Neural progenitor cell (in vitro differentiated cells): Measurements from ENCODE around the gene EXOC6B.

Source experiments
- EZH2 ChIP-seq: fragments of 200-600 bp; sonication (generic); IDR thresholded peaks from 2 replicates; pipeline ENCODE4 v1.6.1; 2017; ENCODE audit warnings: antibody characterized with exemption, mild to moderate bottlenecking, moderate library complexity
- EZH2phosphoT487 ChIP-seq: fragments of 200-600 bp; sonication (generic); IDR thresholded peaks from 2 replicates; pipeline ENCODE4 v1.6.1; 2017; ENCODE audit warnings: antibody characterized with exemption
- TF ChIP-seq, protein P1 (sequence below): fragments of 200-600 bp; sonication (generic); IDR thresholded peaks from 2 replicates; pipeline ENCODE4 v1.5.1; 2017; ENCODE audit warnings: antibody characterized with exemption, mild to moderate bottlenecking

DNA sequence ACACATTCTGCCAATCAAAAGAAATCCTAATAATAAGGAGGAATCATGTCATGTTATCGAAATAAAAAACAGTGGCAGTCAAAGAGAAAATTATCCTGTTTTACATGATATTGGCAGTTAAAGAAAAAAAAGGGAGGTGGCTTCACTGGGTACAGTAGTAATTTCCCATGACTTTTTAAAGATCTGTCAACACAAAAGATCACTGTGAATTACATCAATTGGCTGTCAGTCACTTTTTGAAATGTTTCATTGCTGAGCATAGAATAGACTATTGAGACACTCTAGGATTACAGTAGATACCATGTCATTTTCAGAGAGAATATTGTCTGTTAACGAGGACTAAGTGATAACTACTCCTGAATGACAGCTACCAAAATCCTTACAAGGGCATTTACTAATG lies 342.5 kb downstream of the EXOC6B start:
- TF ChIP-seq, protein P1, sequence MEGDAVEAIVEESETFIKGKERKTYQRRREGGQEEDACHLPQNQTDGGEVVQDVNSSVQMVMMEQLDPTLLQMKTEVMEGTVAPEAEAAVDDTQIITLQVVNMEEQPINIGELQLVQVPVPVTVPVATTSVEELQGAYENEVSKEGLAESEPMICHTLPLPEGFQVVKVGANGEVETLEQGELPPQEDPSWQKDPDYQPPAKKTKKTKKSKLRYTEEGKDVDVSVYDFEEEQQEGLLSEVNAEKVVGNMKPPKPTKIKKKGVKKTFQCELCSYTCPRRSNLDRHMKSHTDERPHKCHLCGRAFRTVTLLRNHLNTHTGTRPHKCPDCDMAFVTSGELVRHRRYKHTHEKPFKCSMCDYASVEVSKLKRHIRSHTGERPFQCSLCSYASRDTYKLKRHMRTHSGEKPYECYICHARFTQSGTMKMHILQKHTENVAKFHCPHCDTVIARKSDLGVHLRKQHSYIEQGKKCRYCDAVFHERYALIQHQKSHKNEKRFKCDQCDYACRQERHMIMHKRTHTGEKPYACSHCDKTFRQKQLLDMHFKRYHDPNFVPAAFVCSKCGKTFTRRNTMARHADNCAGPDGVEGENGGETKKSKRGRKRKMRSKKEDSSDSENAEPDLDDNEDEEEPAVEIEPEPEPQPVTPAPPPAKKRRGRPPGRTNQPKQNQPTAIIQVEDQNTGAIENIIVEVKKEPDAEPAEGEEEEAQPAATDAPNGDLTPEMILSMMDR: no peak
- TF ChIP-seq EZH2 (no peak), EZH2phosphoT487 (no peak)
